Activated CD4-positive, alpha-beta T cell treated with anti-CD3 and anti-CD28 coated beads, Interleukin-2, amount 50 U/mL, for 24 hours (primary cell): ENCODE results near the gene SPTBN1.

Source experiments
- DNase-seq, 2 donors: peaks; one replicate each; pipeline ENCODE4 v3.0.0-alpha.2; 2020; ENCODE audit warnings: low read depth in 1 of 2, low spot score in 1 of 2

The SPTBN1 gene

DNA sequence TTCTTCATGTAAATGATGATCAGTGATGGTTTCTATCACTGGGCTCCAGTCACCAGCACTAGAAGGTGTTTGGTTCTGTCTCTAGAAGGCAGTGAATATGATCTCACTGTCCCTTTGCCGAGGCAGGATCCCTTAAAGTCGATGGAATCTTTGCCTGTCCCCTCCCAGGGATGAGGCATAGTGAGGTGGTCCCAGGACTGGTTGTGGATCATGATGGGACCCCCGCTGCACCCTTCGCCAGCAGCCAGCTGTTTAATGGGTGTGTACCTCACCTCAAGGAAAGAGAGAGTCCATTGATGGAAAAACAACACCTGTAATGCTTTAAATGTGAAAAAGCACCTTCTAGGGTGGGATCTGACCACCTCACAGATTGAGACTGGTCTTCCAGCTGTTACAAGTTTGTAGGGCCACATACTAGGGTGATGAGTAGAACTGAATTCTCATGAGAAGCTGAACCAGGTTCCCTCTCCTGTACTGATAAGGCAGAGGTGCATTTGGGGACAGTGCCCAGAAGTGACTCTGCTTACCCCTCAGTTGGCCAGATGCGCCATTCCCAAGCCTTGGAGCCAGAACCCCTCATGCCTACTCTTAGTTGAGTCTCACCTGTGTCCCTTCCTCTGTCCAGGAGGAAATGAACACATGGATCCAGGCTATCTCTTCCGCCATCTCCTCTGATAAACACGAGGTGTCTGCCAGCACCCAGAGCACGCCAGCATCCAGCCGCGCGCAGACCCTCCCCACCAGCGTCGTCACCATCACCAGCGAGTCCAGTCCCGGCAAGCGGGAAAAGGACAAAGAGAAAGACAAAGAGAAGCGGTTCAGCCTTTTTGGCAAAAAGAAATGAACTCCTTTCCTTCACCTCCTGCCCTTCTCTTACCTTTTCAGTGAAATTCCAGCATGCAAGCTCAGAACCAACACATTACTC, 211.9 kb downstream of the SPTBN1 start:
- no peak for DNase-seq

DNA sequence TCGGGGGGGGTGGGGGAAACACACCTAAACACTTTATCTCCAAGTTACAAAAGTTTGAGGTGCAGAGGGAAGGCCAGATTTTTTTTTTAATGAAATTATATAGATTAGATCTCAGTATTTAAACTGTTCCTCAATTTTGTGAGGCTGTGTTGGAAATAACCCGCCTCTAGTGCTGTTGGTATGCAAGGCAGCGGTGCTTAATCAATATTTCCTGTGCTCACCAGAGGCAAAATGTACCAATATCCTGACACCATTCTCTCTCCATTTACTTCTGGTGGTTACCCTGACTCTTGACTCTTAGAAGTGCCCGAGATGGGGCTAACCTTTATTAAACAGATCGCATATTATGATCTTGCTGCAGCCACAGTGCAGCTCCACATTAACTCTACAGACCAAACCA, 212.6 kb downstream of the SPTBN1 start:
- DNase-seq, result no peak

DNA sequence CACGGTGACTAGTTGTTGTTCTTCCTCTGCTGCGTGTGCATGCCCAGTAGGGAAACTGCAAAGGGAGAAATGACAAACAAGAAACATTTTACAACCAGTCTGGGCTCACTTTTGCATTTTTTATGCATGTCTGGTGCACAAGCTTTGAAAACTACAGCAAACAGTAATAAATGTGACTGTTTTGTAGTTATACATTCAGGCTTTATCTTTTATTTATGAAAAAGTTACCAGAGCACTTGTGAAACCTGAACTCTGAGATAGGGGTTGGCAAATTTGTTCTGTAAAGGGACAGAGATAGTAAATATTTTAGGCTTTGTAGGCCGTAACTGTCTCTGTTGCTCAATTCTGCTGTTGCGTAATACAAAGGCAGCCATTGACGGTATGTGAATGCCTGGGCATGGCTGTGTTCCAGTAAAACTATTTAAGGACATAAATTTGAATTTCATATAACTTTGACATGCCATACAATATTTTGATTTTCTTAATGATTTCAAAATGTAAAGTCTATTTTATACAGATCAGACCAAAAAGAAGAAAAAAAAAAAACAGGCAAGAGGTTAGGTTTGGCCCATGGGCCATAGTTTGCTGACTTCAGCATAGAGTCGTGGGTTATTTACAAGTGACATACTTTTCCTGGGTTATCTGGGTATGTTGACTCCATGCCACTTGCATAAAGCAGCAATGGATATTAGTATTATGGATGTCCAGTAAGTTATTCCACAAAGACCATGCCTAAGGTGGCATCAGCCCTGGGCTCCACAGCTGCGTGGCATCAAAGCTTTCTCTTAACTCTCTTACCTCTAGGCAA, 213.8 kb downstream of the SPTBN1 start:
- DNase-seq, result no peak

DNA sequence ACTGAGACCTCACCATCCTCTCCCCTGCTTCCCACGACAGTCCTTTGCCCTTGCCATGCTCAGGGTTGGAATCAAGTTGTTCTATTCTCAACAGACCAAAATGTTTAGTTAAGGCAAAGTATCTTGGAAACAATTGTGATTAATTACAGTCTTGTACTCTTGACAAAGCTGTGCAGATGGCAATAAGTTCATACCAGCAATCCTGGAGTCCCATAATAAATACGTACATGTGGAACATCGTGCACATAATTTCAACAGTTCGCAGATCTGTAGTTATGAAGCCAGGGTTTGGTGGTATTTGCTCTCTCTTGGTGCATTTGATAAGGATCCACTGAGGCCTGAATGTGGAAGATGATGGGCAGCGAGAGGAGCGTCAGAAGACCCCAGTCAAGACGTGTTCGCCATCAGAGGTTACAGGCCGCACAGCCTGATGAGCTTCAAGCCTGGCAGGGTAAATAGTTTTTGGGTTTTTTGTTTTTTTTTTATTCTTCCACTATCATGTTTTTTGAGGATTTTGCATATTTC, 214.4 kb downstream of the SPTBN1 start:
- no peak for DNase-seq

DNA sequence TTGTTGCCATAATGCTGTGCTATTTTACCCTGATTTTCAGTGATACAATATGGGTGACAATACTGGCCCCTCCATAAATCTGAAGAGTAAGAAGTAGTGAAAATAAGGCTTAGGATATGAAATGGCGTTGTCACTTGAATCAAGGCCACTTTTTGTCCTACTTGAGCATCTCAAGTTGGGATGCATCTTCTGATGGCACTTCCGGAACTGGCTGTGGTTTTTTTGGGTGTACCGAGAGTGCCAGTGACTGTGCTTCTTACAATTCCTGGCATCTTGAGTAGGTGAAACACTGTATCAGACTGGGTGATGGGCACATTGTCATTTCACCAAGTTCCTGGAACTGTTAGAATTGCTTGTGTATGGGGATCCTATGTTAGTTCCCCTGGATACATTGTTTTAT, 214.9 kb downstream of the SPTBN1 start:
- no peak for DNase-seq

DNA sequence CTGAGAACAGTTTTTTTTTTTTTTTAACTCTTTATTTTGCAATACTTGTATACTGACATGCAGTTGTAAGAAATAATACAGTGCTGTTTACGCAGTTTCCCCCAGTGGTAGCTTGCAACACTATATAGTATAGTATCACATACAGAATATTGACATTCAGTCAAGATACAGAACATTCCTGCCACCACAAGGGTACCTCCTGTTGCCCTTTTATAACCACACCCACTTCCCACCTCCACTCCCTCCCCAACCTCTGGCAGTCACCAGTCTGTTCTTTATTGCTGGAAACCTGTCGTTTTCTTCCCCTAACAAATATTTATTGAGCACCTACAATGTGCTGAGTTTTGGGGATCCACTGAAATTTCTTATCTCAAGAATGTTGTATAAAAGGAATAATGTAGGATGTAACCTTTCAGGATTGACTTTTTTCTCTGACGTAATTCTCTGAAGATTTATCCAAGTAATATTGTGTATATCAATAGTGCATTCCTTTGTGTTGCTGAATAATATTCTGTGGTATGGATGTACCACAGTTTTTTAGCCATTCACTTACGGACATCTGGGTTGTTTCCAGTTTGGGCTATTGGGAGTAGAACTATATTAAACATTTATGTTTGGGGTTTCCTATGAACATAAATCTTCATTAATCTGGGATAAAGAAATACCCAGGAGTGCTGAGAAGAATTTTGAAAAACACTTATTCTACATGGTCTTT, 215.9 kb downstream of the SPTBN1 start:
- DNase-seq, result no peak

DNA sequence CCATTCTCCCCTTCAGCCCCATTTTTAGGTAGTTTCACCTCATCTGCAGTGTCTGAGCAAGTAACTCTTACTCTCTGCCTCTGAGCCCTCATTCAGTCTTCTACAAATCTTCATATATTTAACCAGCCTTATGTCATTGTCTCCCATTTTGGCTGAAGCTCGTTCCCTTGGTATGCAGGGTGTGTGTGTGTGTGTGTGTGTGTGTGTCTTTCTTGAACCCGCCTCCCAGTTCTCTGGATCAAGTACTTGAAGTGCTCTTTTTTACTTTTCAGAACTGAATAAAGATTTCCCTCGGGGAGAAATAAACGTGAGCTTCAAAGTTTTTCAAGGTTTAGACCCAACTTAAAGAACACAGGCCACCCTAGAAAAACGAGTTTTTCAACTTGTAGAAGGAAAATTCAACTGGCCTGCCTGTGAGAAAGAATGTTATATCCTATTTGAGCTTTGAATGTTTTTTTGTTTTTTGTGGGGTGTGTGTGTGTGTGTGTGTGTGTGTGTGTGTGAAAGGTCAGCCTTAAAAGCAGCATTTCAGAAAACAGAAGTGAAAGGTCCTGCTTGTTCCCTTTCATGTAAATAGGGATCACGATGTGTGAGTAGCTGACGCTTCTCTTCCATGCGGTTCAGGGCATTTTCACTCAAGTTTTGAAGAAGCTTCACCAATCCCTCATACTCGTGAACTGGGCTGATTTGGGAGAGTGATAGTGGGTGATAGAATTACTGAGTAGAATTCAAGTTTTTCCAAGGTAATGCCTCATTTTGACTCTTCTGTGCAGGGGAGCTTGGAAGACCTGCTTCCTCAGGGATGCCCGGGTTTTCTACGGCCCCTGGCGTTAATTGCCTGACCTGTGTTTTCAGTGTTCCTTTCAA, 216.7 kb downstream of the SPTBN1 start:
- DNase-seq, result no peak

DNA sequence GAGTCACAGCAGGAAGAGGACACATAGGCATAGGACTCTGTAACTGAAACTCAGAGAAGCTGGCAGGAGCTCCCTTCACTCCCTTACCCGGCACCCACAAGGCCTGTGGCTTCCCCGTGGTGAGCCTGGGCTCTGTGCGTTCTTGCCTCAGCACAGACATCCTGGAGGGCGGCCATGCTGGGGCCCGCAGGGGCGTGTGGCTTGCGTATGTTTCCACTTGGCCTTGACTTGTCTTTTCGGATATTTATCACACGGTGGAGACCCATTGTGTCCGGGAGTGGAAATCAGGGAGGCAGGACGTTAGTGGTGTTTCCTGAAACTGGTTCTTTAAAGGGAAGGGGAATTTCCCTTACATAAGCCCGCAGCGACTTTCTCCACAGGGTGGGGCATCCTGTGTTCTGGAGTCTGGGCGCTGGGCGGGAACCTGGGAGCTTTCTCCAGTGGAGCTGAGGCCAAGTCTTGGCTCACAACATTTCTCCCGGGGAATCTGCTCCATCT, 217.4 kb downstream of the SPTBN1 start:
- peak in 1 of 2 donors; percentile 6 for DNase-seq

DNA sequence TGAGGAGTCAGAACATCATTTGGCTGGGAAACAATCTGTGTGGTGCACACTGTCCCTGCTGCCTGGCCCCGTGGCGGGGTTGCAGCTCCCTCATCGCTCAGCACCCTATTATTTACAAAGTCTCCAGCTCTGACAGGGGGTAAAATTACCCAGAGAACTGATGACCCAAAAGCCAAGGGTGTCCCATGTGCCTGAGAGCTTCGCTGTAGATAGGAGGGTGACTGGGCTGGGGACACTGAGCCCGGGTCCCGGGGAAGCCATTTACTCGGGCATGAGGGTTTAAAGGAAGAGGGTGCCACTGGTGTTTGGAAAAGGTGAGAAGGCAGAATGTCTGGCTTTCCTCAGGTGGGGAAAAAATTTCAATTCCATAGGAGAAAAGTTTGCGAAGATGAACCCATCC, 219.2 kb downstream of the SPTBN1 start:
- DNase-seq, result no peak

DNA sequence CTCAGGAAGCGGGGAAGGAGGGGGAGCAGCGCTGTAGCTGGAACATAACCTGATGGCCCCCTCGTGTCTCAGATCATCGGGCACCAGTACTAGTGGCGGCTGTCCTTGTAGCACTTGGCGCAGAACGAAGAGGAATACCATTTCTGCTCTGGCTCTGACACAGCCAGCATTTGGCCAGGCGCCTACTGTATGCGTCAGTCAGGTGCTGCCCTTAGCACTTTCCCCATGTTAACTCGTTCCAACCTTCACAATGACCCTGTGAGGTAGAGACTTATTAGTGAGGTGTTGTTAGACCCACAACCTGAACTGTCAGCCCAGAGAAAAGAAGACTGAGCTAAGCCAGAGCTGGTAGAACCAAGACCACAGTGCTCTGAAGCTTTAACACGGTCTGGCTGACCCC, 219.6 kb downstream of the SPTBN1 start:
- DNase-seq, result no peak

DNA sequence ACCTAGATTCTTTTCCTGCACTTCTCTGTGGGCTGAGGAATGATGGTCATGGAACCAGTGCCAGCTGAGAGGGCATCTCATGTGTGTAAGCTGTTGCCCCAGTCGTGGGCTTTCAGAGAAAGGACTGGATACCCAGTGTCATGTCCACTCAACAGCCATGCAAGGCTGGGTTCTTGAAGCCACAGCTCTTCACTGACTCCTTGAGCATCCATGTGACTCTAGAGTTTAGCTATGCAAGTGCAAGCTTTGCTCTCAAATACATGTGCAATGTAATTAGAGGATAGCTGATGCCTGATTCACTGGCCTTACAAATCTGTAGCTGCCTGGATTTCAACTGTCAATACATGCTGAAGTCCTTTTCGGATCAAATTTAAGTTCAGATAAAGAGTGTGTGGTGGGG, 220.5 kb downstream of the SPTBN1 start:
- no peak for DNase-seq

DNA sequence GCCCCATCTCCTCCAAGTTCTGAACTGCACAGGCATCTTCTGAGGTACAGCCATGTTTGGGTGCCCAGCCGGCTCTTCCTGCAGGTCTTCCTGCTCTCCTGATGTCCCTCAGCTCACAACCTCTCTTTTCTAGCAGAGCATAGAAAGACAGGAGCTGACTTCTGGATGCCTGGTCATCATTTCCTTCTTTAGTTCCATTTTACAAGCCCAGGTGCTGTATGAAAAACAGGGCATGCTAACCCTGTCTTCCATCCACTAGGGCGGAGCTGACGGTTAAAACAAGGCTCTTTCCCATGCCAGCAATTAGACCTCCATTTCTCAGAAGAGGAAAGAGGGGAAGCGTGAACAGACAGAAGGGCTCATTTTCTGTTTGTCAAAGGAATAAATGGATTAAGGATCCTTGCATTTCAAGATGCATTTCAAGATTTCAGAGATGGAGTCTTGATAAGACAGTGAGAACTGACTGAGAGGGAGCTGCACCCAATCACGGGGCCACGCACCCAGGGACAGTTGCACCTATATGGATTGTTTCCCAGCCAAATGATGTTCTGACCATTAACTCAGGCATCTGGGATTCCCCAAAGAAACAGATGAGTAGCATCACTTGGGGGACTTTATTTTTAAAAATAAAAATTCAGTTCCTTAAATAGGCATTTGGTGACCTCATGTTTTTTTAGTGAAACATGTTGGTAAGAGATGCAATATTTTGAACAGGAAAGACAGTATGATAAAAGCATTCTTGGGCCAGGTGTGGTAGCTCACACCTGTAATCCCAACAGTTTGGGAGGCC, 221.5 kb downstream of the SPTBN1 start:
- no peak for DNase-seq

DNA sequence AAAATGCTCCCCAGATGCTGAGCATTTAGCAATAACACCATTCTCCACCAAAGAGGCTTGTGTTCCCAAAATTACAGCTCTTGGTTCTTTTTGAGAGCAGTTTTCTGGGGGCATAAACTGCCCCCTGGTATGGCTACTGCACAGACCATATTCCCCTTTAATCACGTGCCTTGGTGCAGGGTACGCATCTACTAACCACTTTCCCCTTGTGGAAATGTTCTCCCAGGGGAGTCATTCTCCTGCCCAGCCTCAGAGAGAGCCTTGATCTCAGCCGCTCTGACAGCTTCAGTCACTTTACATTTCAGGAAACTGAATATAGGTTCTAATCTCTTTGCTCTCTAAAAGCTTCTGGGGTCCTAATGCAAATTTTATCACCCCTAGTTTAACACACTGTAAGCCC, 222.6 kb downstream of the SPTBN1 start:
- DNase-seq, result no peak

DNA sequence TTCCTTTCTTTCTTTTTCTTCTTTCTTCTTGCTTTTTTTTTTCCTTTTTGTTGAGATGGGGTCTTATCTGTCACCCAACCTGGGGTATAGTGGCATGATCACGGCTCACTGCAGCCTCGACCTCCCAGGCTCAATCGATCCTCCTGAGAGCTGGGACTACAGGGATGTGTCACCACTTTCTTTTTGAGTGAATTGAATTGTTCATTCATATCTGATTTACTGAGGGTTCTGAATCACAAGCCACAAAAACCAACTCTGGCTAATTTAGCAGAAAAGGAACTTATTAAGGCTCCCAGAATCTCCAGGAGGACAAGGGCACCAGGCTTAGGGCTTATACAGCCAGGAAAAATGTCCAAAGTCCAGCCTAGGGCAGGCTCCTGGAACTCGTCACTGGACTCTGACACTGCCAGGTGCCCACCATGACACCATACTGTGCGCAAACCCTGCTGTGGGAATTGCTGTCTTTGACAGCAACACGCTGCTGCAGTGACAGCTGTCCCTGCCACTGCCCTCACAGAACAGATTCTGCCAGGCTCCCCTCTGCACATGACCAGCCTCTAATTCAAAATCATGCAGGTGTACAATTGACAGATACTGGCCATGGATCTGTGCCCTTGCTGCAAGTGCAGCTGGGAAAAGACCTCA, 224.4 kb downstream of the SPTBN1 start:
- DNase-seq, result peak in 1 of 2 donors; percentile 28

DNA sequence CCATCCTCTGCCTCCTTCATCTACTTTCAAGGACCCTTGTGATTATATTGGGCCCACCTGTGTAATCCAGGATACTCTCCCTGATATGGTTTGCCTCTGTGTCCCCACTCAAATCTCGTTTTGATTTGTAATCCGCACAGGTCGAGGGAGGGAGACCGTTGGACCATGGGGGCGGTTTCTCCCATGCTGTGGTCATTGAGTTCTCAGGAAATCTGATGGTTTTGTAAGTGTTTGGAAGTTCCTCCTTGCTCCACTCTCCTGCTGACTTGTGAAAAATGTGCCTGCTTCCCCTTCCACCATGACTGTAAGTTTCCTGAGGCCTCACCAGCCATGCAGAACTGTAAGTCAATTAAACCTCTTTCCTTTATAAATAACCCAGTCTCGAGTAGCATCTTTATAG, 225.3 kb downstream of the SPTBN1 start:
- no peak for DNase-seq

DNA sequence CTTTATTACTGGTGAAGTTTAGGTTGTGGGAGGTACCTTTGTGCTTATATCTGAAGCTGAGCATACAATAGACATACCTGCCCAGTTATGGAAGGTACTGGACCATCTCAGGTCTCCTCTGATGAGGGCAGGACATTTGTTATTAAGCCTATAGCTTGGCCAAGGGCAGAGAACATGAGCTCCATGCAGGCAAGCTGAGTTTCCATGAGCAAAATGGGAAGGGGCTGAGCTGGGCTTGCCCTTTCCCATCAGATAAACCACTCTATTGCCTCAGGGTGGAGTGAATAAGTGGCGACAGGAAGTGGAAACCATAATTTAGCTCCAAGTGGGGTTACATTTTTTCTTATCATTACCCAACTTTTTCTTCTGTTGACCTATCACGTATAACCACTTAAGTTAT, 227.5 kb downstream of the SPTBN1 start:
- no peak for DNase-seq

DNA sequence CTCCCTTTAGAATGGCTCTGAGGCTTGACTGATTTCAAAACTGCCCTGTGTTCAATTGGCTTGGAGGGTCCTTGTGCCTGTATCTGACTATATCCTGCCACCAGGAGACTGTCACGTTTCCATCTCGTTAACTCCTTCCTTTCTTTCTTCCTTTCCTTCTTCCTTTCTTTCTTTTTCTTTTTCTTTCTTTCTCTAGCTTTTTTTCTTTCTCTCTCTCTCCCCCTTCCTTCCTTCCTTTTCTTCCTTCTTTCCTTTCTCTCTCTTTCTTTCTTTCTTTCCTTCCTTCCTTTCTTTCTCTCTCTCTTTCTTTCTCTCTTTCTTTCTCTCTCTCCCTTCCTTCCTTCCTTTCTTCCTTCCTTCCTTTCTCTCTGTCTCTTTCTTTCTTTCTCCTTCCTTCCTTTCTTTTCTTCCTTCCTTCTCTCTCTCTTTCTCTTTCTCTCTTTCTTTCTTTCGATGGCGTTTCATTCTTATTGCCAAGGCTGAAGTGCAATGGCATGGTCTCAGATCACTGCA, 229.2 kb downstream of the SPTBN1 start:
- no peak for DNase-seq

DNA sequence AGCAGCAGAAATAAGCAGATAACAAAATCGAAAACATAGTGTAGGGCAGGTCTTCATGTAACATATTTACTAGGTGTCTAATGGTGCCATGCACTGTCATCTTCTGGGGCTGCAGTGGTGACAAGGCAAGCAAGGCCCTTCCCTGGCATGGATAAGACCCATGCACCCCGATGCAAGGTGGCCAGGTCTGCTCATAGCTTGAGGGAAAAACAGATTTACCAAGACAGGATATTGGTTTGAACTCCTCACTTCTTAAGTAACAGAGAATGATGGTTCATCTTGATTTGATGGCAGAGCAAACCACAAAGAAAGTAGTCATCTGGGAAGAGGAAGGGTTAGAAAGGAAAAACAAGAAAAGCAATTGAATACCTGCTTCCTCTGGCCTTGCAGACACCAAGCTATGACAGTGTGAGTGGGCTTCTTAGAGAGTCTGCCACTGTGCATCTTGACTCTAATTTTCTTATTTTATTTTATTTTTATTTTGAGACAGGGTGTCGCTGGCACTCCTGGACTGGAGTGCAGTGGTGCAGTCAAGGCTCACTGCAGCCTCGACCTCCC, 231.5 kb downstream of the SPTBN1 start:
- DNase-seq, result no peak
